ENCODE data around the gene FEM1B. TPM values are rescaled to one million over a fixed set of nuclear protein-coding genes. Genes with fewer than 3 reads are reported as not detected.

Gene FEM1B
- 24.4 and 47.5 TPM in 2 replicates for total RNA-seq (2014; rRNA removed; shearing (Covaris generic); ENCODE audit: low replicate concordance)

DNA sequence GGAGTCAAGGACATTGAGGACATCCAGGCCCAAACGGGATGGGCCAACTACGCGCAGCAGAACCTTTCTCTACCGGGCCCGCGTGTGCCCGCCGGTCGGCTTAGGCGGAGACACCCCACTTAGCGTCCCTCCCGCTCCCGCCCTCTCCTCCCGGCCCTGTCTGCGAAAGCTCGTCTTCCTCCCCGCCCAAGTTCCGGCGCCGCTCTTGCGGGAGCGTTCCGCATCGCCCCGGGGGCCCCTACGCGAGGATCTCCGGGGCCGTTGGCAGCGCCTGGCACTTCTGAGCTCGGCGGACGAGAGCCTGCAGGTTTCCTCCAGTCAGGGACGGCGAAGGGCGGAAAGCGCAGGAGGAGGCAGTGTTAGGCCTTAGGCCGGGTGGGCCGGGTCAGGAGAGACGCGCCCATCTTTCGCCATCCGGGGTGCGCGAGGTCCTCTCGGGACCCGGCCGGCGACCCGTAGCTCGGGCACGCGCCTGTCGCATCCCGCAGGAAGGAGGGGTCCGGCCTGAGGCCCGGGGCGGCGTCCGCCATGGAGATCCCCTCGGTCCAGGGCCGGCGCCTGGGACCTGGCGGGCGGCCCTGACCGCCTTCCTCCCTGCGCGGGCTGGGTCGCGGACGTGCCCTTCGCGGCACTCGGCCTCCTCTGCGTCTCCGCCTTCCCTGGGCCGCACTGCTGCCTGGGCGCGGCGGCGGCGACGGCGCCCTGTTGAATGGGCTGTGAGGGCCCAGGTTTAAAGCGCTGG lies at the start of gene FEM1B:
FEM1B (plus strand) TSS at position 143 of the 742 bp plus-strand sequence. CDS start 673 bp downstream, outside the sequence.
- DNase-seq: peak; percentile 96
- Histone ChIP-seq H3K36me3 (ENCODE audit: insufficient read depth, low read length) (peaks cover 7% of the 10 kb centered on the region; the same call in 1 of the 2 replicates), H3K9me3 (ENCODE audit: low read length) (no peaks in the 10 kb centered on the region), H3K27ac (ENCODE audit: low read length) (peak within 1 kb of the TSS; percentile 87), H4K20me1 (ENCODE audit: insufficient read depth, low read depth, low read length) (peaks cover 35% of the 10 kb centered on the region), H3K27me3 (ENCODE audit: low read length) (no peaks in the 10 kb centered on the region), H3K4me2 (ENCODE audit: low read depth, low read length, poor library complexity, severe bottlenecking) (peak within 1 kb of the TSS; percentile 90), H3K4me3 (ENCODE audit: low read length) (peak within 1 kb of the TSS; percentile 99), H2AFZ (ENCODE audit: low read length) (peak within 1 kb of the TSS; percentile 90), H3K79me2 (ENCODE audit: low read length) (peaks cover 47% of the 10 kb centered on the region), H3K9ac (ENCODE audit: low read length) (peak within 1 kb of the TSS; percentile 88), H3K4me1 (ENCODE audit: low read length) (peaks cover 47% of the 10 kb centered on the region), H3K9me2 (replicated peaks; ENCODE audit: insufficient read depth, low read length) (no peaks in the 10 kb centered on the region)

DNA sequence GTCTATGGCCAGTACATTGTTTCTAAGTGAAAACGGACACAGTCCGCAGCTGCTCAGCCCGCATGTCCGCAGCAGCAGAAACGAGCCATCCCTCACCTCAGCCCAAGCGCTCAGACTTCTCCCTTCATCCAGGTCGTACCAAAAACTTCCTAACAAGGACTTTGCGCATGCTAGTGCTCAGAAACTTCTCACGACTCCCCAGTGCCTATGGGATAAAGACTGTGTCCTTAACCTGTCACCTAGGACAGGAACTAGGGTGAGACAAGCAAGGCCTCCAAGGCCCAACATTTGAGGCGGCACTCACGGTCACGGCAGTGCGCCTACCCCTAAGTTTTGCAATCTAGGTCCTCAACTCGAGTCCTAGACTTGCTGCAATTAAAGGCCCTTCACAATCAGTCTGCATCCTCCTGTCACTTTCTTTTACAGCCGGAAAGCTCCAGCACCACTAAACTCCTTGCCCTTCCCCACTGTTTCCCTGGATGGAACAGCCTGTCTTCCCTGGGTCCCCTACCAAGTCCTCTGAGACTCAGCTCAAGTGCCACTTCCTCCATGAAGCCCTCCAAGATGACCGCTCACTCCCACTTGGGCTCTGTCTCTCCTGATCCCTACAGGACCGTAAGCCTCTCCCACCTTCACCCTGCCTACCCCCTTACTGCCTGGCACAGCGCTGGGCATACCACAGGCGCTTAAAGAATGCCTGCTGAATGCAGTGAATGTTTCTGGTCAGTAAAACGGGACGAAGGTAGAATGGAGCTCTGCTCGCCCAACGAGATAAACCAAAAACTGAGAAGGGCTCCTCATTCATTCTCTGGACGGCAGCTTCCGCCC lies 49.2 kb upstream of the FEM1B start:
- Histone ChIP-seq H3K4me3 (ENCODE audit: low read length) (peak overlapping the region; percentile 89), H3K9ac (ENCODE audit: low read length) (peak overlapping the region; percentile 98), H3K27me3 (ENCODE audit: low read length) (no peaks in the 10 kb centered on the region), H2AFZ (ENCODE audit: low read length) (peak overlapping the region; percentile 100; the same call in 1 of the 2 replicates), H3K36me3 (ENCODE audit: insufficient read depth, low read length) (peaks cover 2% of the 10 kb centered on the region; the same call in 1 of the 2 replicates), H3K9me3 (ENCODE audit: low read length) (peaks cover 2% of the 10 kb centered on the region; the same call in 1 of the 2 replicates), H3K9me2 (replicated peaks; ENCODE audit: insufficient read depth, low read length) (no peaks in the 10 kb centered on the region), H4K20me1 (ENCODE audit: insufficient read depth, low read depth, low read length) (no peaks in the 10 kb centered on the region), H3K4me1 (ENCODE audit: low read length) (peaks cover 43% of the 10 kb centered on the region), H3K79me2 (ENCODE audit: low read length) (peaks cover 58% of the 10 kb centered on the region), H3K4me2 (ENCODE audit: low read depth, low read length, poor library complexity, severe bottlenecking) (peak overlapping the region; percentile 100), H3K27ac (ENCODE audit: low read length) (peak overlapping the region; percentile 79)
- DNase-seq: peak; percentile 63

DNA sequence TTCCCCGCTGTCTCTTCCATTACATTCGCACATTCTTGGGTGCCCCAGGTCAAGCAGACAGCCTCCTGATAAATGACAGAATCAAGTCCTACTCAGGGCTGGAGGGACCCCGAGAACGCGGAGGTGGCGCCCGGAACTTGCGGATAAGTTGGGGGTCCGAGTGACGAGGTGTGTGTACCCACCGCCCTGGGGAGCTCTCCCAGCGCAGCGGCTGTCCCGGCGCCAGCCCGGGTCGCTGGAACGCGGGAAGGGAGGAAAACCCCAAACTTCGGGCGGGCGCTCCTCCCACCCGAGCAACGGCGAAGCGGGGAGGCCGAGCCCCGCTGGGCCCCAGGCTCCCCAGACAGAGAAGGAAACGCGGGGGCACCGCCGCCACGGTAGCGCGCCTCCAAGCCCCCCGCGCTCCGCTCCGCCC lies 48.6 kb upstream of the FEM1B start:
- peaks cover 43% of the 10 kb centered on the region for H3K4me1 ChIP-seq (ENCODE audit: low read length)

GRCh38 chr15:68229386-68230156 lies 48.0 kb upstream of the FEM1B start, which contains the start of gene CLN6:
Gene CLN6, minus strand, starts transcription at chr15:68229728. Its CDS starts 144 bp downstream, at chr15:68229584.
- H3K9me2 ChIP-seq (replicated peaks; ENCODE audit: insufficient read depth, low read length): no peaks in the 10 kb centered on the region
- H4K20me1 ChIP-seq (ENCODE audit: insufficient read depth, low read depth, low read length): no peaks in the 10 kb centered on the region
- peak within 1 kb of the TSS; percentile 89 for H3K4me3 ChIP-seq (ENCODE audit: low read length)
- peaks cover 46% of the 10 kb centered on the region for H3K79me2 ChIP-seq (ENCODE audit: low read length)
- peaks cover 41% of the 10 kb centered on the region for H3K4me1 ChIP-seq (ENCODE audit: low read length)
- H3K9me3 ChIP-seq (ENCODE audit: low read length): no peaks in the 10 kb centered on the region
- peak within 1 kb of the TSS; percentile 98 for H3K9ac ChIP-seq (ENCODE audit: low read length)
- H3K36me3 ChIP-seq (ENCODE audit: insufficient read depth, low read length): no peaks in the 10 kb centered on the region
- H3K4me2 ChIP-seq (ENCODE audit: low read depth, low read length, poor library complexity, severe bottlenecking): peak within 1 kb of the TSS; percentile 100
- DNase-seq: peak; percentile 95
- H2AFZ ChIP-seq (ENCODE audit: low read length): peak within 1 kb of the TSS; percentile 100; the same call in 1 of the 2 replicates
- H3K27ac ChIP-seq (ENCODE audit: low read length): peak within 1 kb of the TSS; percentile 79
- no peaks in the 10 kb centered on the region for H3K27me3 ChIP-seq (ENCODE audit: low read length)

More for the DNA sequence above, 48.6 kb upstream of the FEM1B start:
- no peaks in the 10 kb centered on the region for H3K9me3 ChIP-seq (ENCODE audit: low read length)
- H3K36me3 ChIP-seq (ENCODE audit: insufficient read depth, low read length): no peaks in the 10 kb centered on the region
- peaks cover 52% of the 10 kb centered on the region for H3K79me2 ChIP-seq (ENCODE audit: low read length)
- H3K9me2 ChIP-seq (replicated peaks; ENCODE audit: insufficient read depth, low read length): no peaks in the 10 kb centered on the region
- no peaks in the 10 kb centered on the region for H4K20me1 ChIP-seq (ENCODE audit: insufficient read depth, low read depth, low read length)
- H3K27ac ChIP-seq (ENCODE audit: low read length): peak overlapping the region; percentile 79
- DNase-seq: peak; percentile 74
- peak overlapping the region; percentile 89 for H3K4me3 ChIP-seq (ENCODE audit: low read length)
- peak overlapping the region; percentile 100 for H3K4me2 ChIP-seq (ENCODE audit: low read depth, low read length, poor library complexity, severe bottlenecking)
- peak overlapping the region; percentile 98 for H3K9ac ChIP-seq (ENCODE audit: low read length)
- no peaks in the 10 kb centered on the region for H3K27me3 ChIP-seq (ENCODE audit: low read length)
- H2AFZ ChIP-seq (ENCODE audit: low read length): peak overlapping the region; percentile 100; the same call in 1 of the 2 replicates

DNA sequence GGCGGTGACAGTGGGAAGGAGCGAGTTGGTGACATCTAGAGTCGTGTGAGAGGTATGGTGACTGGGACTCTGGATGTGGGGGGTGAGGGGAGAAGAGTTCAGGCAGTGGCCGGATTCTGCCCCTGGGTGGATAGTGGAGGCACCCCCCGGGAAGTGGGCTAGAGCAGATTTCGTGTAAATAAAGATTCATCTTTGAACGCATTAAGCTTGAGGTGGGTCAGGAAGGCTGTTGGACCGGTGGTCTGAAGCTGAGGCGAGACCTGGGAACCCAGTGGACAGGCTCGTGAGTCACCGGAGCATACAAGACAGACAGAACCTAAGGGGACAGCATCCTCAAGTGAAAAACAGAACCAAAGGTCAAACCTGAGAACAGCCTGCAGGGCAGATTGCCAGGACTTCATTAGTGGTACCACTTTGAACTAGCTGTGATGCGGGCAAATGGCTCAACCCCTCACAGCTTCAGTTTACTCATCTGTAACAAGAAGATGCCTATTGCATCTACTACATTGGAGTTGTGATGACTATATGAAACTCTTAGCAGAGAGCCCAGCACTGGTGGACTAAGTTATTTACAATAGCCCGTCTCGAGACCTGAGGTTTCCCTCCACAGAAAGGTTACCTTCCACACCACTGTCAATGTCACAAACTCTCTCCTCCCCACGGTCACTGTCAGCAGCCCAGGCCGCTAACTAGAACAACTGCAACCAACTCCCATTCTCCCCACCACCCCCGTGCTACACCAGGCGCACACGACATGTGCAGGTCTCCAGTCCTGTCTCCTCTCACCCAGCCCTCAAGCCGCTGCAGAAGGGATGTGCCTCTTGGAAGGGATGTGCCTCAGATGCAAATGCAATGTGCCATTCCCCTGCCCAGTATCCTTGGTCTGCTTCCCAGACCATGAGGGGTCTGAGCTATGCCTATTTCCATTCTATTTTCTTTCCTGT lies 47.1 kb upstream of the FEM1B start:
- Histone ChIP-seq H3K4me2 (ENCODE audit: low read depth, low read length, poor library complexity, severe bottlenecking) (peak overlapping the region; percentile 100), H3K4me1 (ENCODE audit: low read length) (peaks cover 32% of the 10 kb centered on the region), H3K27me3 (ENCODE audit: low read length) (no peaks in the 10 kb centered on the region), H3K9ac (ENCODE audit: low read length) (peak overlapping the region; percentile 98), H3K36me3 (ENCODE audit: insufficient read depth, low read length) (no peaks in the 10 kb centered on the region), H3K9me3 (ENCODE audit: low read length) (no peaks in the 10 kb centered on the region), H3K79me2 (ENCODE audit: low read length) (peaks cover 38% of the 10 kb centered on the region), H4K20me1 (ENCODE audit: insufficient read depth, low read depth, low read length) (no peaks in the 10 kb centered on the region), H2AFZ (ENCODE audit: low read length) (peak overlapping the region; percentile 100; the same call in 1 of the 2 replicates), H3K4me3 (ENCODE audit: low read length) (peak overlapping the region; percentile 89), H3K9me2 (replicated peaks; ENCODE audit: insufficient read depth, low read length) (no peaks in the 10 kb centered on the region), H3K27ac (ENCODE audit: low read length) (no peak overlapping the region)
- DNase-seq: no peak

DNA sequence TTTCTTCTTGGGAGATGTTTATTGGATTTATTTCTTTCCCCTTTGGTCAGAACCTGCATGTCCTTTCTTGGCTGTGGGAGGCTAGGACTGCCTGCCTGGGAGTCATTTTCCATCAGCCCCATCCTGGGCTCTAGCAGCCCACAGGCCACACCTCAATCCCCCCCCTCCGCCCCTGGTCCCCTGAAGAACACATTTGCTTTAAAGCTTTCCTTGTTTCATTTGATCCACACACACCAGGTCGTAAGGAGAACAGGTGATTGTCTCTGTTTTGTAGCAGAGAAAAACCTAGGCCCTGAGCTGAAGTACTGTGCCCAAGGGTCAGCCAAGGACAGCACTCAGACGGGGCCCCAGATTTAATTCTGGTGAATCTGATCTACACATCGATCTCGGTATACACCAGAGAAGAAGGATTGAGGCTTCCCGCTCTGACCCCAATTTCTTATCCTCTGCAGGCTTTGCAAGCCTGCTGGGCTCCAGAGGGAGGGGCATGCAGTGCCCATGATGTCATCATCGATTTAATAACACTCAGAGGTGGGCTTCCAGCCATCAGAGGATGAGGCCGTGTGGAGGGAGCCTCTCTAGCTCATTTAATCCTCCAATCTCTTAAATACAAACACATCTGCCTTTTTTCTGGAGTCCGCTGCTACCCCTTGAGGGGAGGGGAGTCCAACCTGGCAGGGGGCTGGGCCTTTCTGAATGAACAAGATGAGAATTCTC lies 46.3 kb upstream of the FEM1B start:
- Histone ChIP-seq H4K20me1 (ENCODE audit: insufficient read depth, low read depth, low read length) (no peaks in the 10 kb centered on the region), H3K4me3 (ENCODE audit: low read length) (no peak overlapping the region), H3K9ac (ENCODE audit: low read length) (no peak overlapping the region), H3K4me2 (ENCODE audit: low read depth, low read length, poor library complexity, severe bottlenecking) (no peak overlapping the region), H3K36me3 (ENCODE audit: insufficient read depth, low read length) (no peaks in the 10 kb centered on the region), H3K9me3 (ENCODE audit: low read length) (no peaks in the 10 kb centered on the region), H2AFZ (ENCODE audit: low read length) (no peak overlapping the region), H3K4me1 (ENCODE audit: low read length) (peaks cover 28% of the 10 kb centered on the region), H3K79me2 (ENCODE audit: low read length) (peaks cover 29% of the 10 kb centered on the region), H3K27ac (ENCODE audit: low read length) (no peak overlapping the region), H3K27me3 (ENCODE audit: low read length) (no peaks in the 10 kb centered on the region), H3K9me2 (replicated peaks; ENCODE audit: insufficient read depth, low read length) (no peaks in the 10 kb centered on the region)
- no peak for DNase-seq
